HG03280 (cell line): ENCODE data around the gene RASGRP3.

Source experiments
- ATAC-seq: cut with Tn5 transposase; IDR thresholded peaks from one replicate; pipeline ENCODE4 v1.9.1; 2021; ENCODE audit warnings: mild to moderate bottlenecking, moderate library complexity; ENCODE audit not compliant: unreplicated experiment

The RASGRP3 gene

DNA sequence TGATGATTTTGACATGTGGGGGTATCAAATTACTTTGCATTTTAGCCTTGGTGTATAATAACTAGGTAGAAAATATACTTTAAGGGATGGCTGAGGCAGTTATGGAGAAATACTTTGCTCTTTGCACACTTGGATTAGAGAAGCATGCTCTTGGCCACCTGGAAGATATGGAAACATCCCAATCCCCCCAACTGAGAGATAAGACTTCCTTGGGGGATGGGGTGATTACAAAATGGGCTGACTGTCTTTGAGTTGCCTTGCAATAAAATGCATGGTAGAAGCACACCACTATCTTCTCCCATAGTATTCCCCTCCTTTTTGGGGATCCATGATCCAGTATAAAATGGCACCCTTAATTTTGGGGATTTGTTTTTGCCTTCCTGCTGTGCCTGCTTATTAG, 137.7 kb downstream of the RASGRP3 start:
- no peak for ATAC-seq
